Measurements from ENCODE around the gene CROCC2.

CROCC2 gene

DNA sequence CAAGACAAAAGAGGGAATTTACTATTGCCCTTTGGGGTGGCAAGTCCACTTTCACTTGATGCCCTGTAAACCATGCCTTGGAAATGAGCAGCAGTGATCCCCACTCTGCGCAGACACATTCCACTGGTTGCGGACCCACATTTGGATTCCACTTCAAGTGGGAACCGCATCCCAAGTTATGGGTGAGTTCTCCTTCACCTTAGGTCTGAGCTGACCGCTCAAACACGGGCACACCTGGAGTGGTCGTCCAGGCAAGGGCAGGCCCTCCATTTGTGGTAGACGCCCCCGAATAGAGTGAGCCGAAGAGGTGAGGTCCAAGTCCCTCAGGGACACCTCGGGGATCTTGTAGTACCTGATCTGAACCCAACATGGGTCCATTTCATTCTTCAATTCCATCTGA, 47.3 kb upstream of the CROCC2 start:
- TF ChIP-seq POLR2AphosphoS5 (IDR thresholded peaks at IDR 0.05; ENCODE audit: low read depth) (no peak), SPI1 (IDR thresholded peaks at IDR 0.05; ENCODE audit: borderline replicate concordance, low read depth) (no peak)
- TF ChIP-seq, protein P1, sequence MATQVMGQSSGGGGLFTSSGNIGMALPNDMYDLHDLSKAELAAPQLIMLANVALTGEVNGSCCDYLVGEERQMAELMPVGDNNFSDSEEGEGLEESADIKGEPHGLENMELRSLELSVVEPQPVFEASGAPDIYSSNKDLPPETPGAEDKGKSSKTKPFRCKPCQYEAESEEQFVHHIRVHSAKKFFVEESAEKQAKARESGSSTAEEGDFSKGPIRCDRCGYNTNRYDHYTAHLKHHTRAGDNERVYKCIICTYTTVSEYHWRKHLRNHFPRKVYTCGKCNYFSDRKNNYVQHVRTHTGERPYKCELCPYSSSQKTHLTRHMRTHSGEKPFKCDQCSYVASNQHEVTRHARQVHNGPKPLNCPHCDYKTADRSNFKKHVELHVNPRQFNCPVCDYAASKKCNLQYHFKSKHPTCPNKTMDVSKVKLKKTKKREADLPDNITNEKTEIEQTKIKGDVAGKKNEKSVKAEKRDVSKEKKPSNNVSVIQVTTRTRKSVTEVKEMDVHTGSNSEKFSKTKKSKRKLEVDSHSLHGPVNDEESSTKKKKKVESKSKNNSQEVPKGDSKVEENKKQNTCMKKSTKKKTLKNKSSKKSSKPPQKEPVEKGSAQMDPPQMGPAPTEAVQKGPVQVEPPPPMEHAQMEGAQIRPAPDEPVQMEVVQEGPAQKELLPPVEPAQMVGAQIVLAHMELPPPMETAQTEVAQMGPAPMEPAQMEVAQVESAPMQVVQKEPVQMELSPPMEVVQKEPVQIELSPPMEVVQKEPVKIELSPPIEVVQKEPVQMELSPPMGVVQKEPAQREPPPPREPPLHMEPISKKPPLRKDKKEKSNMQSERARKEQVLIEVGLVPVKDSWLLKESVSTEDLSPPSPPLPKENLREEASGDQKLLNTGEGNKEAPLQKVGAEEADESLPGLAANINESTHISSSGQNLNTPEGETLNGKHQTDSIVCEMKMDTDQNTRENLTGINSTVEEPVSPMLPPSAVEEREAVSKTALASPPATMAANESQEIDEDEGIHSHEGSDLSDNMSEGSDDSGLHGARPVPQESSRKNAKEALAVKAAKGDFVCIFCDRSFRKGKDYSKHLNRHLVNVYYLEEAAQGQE (IDR thresholded peaks at IDR 0.05; ENCODE audit: insufficient replicate concordance, low read depth): no peak
- DNase-seq (ENCODE audit: low read depth in 1 of 2, low spot score in 1 of 2): no peak
- Histone ChIP-seq H3K27ac (replicated peaks) (no peak overlapping the region), H3K4me3 (replicated peaks; ENCODE audit: insufficient read depth, low read length) (no peak overlapping the region), H3K27me3 (ENCODE audit: insufficient read depth, poor library complexity, severe bottlenecking) (no peaks in the 10 kb centered on the region)

DNA sequence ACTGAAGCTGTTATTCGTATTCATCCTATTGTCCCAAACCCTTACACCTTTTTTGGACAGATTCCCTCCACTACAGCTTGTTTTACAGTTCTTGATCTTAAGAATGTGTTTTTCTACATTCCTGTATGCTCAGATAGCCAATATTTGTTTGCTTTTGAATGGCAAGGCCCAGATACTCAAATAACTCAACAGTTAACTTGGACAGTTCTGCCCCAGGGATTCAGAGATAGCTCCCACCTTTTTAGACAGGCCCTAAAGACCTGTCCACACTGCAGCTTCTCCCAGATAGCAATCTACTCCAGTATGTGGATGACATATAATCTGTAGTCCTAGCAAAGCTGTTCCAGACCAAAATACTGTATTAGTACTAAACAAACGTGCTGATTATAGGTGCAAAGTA, 44.6 kb upstream of the CROCC2 start:
- H3K27ac ChIP-seq (replicated peaks): no peak overlapping the region
- H3K27me3 ChIP-seq (ENCODE audit: insufficient read depth, poor library complexity, severe bottlenecking): no peaks in the 10 kb centered on the region
- no peak overlapping the region for H3K4me3 ChIP-seq (replicated peaks; ENCODE audit: insufficient read depth, low read length)
- no peak for DNase-seq (ENCODE audit: low read depth in 1 of 2, low spot score in 1 of 2)
- TF ChIP-seq POLR2AphosphoS5 (IDR thresholded peaks at IDR 0.05; ENCODE audit: low read depth) (no peak), GABPA (IDR thresholded peaks at IDR 0.05; ENCODE audit: low read depth) (no peak), SPI1 (IDR thresholded peaks at IDR 0.05; ENCODE audit: borderline replicate concordance, low read depth) (no peak)
- TF ChIP-seq, protein P2, sequence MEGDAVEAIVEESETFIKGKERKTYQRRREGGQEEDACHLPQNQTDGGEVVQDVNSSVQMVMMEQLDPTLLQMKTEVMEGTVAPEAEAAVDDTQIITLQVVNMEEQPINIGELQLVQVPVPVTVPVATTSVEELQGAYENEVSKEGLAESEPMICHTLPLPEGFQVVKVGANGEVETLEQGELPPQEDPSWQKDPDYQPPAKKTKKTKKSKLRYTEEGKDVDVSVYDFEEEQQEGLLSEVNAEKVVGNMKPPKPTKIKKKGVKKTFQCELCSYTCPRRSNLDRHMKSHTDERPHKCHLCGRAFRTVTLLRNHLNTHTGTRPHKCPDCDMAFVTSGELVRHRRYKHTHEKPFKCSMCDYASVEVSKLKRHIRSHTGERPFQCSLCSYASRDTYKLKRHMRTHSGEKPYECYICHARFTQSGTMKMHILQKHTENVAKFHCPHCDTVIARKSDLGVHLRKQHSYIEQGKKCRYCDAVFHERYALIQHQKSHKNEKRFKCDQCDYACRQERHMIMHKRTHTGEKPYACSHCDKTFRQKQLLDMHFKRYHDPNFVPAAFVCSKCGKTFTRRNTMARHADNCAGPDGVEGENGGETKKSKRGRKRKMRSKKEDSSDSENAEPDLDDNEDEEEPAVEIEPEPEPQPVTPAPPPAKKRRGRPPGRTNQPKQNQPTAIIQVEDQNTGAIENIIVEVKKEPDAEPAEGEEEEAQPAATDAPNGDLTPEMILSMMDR (IDR thresholded peaks at IDR 0.05; ENCODE audit: insufficient read depth, low read length): no peak

DNA sequence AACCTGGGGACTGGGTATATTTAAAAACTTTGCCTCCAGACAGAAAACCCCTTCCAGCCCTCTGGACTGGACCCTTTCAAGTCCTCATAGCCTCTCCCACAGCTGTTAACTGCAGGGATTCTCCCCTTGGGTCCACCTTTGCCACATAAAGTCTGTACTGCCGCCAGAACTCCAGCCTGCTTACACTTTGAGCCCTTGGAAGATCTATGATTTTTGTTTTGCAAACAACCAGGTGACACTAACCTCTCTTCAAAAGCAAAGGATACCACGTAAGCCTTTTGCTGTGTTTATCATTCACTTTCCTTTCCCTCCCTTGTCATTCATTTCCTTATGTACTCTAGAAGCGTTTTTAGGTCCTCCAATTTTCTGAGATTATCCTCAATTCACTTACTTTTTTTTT, 41.7 kb upstream of the CROCC2 start:
- no peak for DNase-seq (ENCODE audit: low read depth in 1 of 2, low spot score in 1 of 2)
- TF ChIP-seq GABPA (IDR thresholded peaks at IDR 0.05; ENCODE audit: low read depth) (no peak), POLR2AphosphoS5 (IDR thresholded peaks at IDR 0.05; ENCODE audit: low read depth) (no peak), SPI1 (IDR thresholded peaks at IDR 0.05; ENCODE audit: borderline replicate concordance, low read depth) (no peak)
- TF ChIP-seq, protein P1 (IDR thresholded peaks at IDR 0.05; ENCODE audit: insufficient replicate concordance, low read depth): no peak
- Histone ChIP-seq H3K4me3 (replicated peaks; ENCODE audit: insufficient read depth, low read length) (no peak overlapping the region), H3K27ac (replicated peaks) (no peak overlapping the region), H3K27me3 (ENCODE audit: insufficient read depth, poor library complexity, severe bottlenecking) (no peaks in the 10 kb centered on the region)

DNA sequence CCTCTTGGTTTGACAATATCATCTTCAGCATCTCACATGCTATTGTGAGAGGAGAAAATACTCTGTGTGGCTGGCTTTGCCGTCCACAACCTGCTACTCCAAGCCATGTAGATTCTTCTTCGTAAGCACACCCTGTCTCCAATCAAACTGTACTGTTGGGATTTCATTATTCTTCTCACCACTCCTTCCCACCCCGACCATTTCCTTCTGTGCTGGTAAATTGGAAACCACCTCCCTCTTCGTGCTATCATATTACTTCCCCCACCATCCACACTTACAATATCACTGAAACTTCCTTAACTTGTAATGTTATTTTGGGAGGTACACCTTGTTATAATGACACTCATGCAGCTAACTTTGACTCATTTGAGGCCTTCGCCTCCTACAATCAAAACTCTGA, 40.7 kb upstream of the CROCC2 start:
- no peak for DNase-seq (ENCODE audit: low read depth in 1 of 2, low spot score in 1 of 2)
- no peak overlapping the region for H3K27ac ChIP-seq (replicated peaks)
- TF ChIP-seq, protein P1 (IDR thresholded peaks at IDR 0.05; ENCODE audit: insufficient replicate concordance, low read depth): no peak
- TF ChIP-seq POLR2AphosphoS5 (IDR thresholded peaks at IDR 0.05; ENCODE audit: low read depth): no peak
- TF ChIP-seq SPI1 (IDR thresholded peaks at IDR 0.05; ENCODE audit: borderline replicate concordance, low read depth): no peak
- no peaks in the 10 kb centered on the region for H3K27me3 ChIP-seq (ENCODE audit: insufficient read depth, poor library complexity, severe bottlenecking)
- no peak overlapping the region for H3K4me3 ChIP-seq (replicated peaks; ENCODE audit: insufficient read depth, low read length)

Data from HL-60 (cell line).